HG03196 (cell line): Measurements from ENCODE around the gene C2orf68.
"Not testable (repeated sequence)": the region's sequence is repeated elsewhere in the genome, so short reads cannot be mapped to it uniquely, and the experiment has no call there.

Source experiments
- ATAC-seq: cut with Tn5 transposase; IDR thresholded peaks from one replicate; pipeline ENCODE4 v1.9.1; 2021; ENCODE audit not compliant: unreplicated experiment

The C2orf68 gene

GRCh38 chr2:85631316-85631715 is 19.4 kb upstream of the C2orf68 start:
- no peak for ATAC-seq

GRCh38 chr2:85628658-85629057 is 16.8 kb upstream of the C2orf68 start:
- ATAC-seq, result no peak

GRCh38 chr2:85623991-85624390 is 12.1 kb upstream of the C2orf68 start:
- ATAC-seq, result no peak

- no peak for ATAC-seq
Observed at GRCh38 chr2:85621338-85621737, 9.5 kb upstream of the C2orf68 start.

GRCh38 chr2:85619617-85620016 is 7.8 kb upstream of the C2orf68 start:
- no peak for ATAC-seq

GRCh38 chr2:85617723-85618122 is 5.9 kb upstream of the C2orf68 start:
- ATAC-seq, result not testable (repeated sequence)

- no peak for ATAC-seq
Observed at GRCh38 chr2:85615413-85615728, 3.5 kb upstream of the C2orf68 start.

GRCh38 chr2:85614757-85615156 is 2.9 kb upstream of the C2orf68 start:
- ATAC-seq, result not testable (repeated sequence)

- no peak for ATAC-seq
Observed at GRCh38 chr2:85613717-85614515, 2.0 kb upstream of the C2orf68 start.

GRCh38 chr2:85611217-85611704 is 605 bp downstream of the C2orf68 start:
- peak; percentile 7 for ATAC-seq

- ATAC-seq, result no peak
Observed at GRCh38 chr2:85607268-85608215, 4.3 kb downstream of the C2orf68 start.

- no peak for ATAC-seq
Observed at GRCh38 chr2:85606116-85606455, 5.8 kb downstream of the C2orf68 start.

GRCh38 chr2:85605406-85606115 is 6.3 kb downstream of the C2orf68 start:
- ATAC-seq, result no peak

- no peak for ATAC-seq
Observed at GRCh38 chr2:85604568-85605339, 7.1 kb downstream of the C2orf68 start.

- not testable (repeated sequence) for ATAC-seq
Observed at GRCh38 chr2:85604133-85604444, 7.8 kb downstream of the C2orf68 start.

GRCh38 chr2:85602476-85603234 is 9.2 kb downstream of the C2orf68 start, which contains the start of gene TMEM150A:
TSS of gene TMEM150A (minus strand) at chr2:85602698. CDS start at chr2:85601948, 750 bp downstream.
- ATAC-seq, result peak; percentile 93

- ATAC-seq, result peak; percentile 26
Observed at GRCh38 chr2:85601771-85602475, 9.9 kb downstream of the C2orf68 start.

GRCh38 chr2:85600951-85601770 is 10.7 kb downstream of the C2orf68 start:
- no peak for ATAC-seq

GRCh38 chr2:85600235-85600575 is 11.7 kb downstream of the C2orf68 start:
- ATAC-seq, result no peak
